Glomerular visceral epithelial cell (primary cell): ENCODE measurements around the gene FEM1B.
A peak's percentile ranks its signal among the peaks of the same experiment; 100 is the strongest.

Source experiments
- DNase-seq: peaks from one replicate; pipeline ENCODE4 v3.0.0-alpha.2; 2016; ENCODE audit errors: extremely low spot score

FEM1B gene

DNA sequence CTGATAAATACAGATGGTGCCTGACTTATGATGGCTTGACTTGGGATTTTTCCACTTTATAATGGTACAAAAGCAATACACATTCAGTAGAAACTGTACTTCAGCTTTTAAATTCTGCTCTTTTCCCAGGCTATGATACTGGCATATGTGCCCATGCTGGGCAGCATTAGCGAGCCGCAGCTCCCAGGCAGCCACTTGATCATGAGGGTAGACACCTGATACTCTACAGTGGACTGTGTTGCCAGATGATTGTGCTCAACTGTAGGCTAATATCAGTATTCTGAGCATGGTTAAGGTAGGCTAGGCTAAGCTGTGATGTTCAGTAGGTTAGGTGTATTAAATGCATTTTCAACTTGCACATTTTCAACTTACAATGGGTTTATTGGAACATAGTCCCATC, 17.7 kb upstream of the FEM1B start:
- no peak for DNase-seq

DNA sequence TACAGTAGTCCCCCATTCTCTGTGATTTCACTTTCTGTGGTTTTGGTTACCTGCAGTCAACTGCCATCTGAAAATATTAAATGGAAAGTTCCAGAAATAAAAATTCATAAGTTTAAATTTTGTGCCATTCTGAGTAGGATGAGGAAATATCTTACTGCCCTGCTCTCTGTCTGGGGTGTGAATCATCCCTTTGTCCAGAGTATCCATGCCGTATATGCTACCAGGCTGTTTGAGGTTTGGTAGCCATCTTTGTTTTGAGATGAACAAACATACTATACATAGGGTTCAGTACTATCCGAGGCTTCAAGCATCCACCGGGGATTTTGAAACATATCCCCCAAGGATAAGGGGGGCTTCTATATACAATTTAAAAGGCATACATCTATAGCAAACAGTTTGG, 16.3 kb upstream of the FEM1B start:
- DNase-seq, result no peak

DNA sequence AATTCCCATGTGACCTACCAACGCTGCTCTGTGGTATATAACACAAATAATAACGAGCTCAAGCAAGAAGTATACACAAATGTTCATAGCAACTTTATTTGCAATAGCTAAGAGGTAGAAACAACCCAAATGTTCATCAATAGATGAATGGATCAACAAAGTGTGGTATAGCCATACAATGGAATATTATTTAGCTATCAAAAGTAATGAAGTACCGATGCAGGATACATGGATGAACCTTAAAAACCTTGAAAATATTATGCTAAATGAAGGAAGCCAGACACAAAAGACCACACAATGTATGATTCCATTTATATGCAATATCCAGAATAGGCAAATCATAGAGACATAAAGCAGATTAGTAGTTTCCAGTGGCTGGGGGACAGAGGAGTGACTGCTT, 15.6 kb upstream of the FEM1B start:
- no peak for DNase-seq

DNA sequence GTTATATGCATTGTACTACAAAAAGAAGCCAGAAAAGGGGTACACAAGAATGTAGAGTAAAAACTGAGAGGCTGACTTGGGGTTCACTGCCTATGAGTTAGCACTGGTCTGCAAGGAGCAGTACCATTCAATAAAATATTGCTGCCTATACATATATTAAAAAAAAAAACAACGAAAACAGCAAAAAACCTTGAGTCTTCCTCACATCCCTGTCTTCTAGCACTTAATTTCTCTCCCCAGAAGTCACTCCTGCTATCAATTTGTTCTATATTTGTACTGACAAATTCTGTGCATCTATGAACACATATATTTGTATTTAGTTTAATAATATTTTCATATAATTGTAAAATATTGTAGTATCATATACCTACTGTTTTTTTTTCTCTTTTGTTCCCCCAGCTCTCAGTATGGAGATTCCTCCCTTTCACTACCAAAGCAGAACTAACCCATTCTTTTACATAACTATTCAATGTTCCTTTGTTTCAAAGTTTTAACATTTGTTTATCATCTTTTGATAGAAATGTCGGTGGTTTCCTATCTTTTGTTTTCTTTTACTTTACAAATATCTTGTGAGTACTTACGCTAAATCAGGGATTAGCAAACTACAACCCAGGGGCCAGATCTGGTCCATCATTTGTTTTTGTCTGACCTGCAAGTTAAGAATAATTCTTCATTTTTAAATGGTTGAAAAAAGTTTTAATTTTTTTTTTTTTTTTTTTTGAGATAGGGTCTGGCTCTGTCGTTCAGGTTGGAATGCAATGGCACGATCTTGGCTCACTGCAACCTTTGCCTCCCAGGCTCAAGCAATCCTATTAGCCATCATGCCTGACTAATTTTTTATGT, 14.8 kb upstream of the FEM1B start:
- no peak for DNase-seq

DNA sequence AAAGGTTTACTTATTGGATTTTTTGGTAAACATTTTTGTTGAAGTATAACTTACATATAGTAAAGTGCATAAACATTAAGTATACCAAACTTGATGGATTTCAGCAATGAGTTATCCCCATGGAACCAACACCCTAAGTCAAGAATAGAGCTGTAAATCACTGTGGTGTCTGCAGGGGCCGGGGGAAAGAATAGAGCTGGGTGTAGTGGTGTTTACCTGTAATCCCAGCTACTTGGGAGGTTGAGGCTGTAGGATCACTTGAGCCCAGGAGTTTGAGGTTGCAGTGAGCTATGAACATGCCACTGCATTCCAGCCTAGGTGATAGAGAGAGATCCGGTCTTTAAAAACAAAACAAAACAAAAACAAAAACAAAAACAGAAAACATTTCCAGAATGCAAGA, 13.3 kb upstream of the FEM1B start:
- no peak for DNase-seq

DNA sequence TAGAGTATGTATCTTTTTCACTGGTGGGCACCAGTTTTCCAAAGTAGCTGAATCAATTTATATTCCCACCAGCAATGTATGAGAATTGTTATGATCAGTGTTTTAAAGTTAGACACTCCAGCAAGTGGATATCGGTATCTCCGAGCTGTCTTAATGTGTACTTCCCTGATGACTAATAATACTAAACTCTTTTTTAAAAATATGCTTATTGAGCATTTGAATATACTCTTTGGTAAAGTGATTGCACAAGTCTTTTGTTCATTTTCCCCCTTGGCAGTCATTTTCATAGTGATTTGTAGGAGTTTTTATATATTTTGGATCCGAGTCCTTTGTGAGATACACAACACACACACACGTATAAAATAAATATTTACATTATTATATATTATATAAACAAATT, 12.5 kb upstream of the FEM1B start:
- no peak for DNase-seq

DNA sequence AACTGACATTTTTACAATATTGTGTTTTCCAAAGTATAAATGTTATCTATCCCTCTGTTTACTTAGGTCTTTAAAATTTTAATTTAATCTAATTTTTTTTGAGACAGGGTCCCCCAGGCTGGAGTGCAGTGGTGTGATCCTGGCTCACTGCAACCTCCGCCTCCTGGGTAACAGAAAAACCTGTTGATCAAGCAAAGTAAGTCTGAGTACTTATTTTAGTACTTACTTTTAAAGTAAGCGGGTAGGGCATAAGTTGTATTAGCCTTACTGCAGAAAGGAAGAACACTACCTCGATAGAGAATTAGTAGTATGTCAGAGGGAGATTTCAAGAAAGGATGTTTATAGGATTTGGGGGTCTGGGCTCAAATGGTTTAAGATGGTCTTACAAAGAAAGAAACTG, 11.9 kb upstream of the FEM1B start:
- DNase-seq, result no peak

DNA sequence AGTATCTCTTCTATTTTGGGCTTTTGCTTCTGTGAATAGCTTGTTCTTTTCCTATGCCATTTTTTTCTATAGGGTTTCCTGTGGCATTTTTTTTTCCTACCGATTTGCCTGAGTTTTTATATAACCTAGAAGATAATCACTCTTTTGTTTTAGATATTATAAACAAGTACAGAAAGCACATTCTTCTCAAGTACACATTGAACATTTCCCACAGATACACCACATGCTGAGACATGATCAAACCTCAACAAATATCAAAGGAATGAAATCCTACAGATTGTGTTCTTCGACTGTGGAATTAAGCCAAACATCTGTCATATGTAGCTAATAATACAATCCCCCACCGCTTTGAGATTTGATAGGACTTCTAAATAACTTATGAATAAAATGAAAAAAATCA, 9.1 kb upstream of the FEM1B start:
- no peak for DNase-seq

DNA sequence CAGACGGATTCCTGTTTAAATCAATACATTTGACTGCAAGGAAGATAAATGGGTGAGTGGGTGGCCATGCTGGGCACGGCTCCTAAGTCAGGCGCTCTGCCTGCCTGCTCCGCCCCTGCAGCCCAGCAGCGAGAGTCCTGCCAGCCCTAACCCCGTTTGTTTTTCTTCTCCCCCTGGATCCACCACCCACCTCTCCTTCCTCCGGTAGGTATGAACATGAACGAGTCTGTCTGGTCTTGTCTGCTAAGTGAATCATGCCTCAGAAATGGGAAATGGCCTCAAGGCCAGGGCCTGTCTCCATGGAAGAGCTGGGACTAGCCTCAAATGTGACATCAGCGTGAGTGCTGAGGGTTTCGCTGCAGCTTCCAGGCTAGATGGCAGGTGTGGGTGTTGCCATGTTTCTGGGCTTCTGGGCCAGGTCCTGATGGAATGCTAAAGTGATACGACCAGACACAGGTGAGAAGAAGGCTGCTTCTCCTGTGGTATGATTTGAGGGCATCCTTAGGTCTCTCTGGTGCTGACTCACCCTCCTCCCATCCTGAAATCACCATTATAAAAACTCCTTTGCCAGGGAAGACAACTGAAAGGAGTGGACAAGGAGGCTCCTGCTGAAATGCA, 5.6 kb upstream of the FEM1B start:
- peak; percentile 85 for DNase-seq

DNA sequence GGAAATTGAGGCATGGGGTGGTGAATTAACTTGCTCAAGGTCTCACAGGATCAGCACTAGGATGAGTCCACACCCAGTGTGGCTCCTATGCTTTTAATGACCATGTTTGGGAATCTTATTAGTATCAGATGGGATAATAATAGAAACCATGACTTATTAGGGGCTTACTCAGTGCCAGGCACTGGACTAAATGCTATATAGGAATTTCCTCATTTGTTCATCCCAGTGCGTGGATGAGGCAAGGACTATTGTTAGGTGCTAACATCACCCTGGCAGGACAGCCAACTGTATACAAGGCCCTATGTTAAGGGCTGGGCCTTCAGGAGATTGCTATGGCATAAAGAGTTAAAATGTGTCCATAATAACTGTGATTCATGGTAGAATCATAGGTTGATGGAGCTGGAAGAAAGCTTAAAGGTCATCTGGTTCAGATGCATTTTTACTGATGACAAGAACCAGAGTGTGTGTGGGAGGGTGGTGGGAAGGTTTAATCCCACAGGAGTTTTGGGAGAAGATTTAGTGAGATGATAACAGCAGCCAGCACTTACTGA, 4.7 kb upstream of the FEM1B start:
- DNase-seq, result no peak

DNA sequence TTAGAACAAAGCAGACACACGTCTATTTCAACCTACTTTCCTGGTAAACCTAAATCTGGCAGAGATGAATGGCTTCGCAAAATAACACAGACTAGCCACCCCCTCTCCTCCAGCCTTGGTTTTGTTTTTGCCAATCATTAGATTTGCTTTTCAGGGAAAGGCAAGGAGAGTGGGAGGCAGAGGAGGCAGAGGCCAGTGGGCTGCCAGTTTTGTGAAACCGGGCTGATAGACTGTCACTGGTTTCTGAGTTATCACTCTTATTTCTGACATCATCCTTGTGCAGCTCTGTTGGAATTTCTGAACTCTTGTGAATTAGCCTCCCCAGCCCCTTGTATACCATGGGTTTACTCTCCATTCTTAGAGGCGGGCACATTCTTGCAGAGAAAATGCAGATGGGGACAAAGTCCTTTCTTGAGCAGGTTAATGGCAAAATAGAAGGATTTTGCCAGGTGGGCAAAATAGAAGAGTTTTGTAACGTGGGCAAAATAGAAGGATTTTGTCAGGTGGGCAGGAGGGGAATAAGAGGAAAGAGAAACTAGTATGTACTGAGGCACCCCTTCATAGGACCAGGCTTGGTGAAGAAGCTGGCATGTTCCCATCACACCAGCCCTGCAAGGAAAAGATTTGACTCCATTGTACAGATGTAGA, 3.2 kb upstream of the FEM1B start:
- DNase-seq, result no peak

DNA sequence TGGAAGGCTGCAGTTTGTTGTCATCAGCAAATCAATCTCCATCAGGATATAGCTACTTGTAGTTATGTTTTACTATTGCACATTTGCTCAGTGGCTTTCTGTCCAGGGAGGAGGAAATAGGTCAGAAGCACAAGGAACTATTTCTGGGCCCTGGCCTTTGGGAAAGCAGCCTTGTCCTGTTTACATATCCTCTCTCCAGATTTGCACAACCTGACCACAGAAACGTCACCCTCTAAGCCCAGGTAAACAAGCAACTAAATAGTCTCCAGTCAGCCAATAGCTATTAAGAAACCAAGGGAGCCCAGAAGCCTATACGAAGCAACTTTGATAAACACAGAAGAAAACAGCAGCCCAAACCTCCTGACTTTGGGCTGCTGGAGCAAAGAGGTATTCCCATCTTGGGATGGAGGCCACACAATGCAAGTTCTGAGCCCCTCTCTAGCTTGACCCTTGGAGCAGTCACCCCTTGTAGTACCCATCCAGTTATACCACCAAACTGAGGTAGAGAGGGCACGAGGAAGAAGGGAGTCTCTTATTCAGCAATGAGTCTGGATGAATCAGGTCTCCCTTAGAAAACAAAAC, 2.3 kb upstream of the FEM1B start:
- DNase-seq, result no peak

DNA sequence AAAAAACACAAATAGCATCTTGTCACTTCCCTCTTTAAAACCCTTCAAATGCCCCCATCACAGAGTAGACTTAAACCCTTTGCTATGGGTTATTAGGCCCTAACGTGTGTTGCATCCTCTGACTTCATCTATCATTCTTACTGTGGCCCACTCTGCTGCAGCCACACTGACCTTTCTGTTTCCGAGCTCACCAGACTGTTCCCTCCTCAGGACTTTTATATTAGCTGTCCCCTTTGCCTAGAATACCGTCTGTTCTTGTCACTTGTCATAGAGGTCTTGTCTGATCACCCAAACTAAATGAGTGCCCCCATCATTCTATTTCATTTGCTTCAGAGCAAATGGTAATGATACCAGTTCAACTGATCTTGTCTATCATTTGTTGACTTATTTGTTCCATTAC, 877 bp upstream of the FEM1B start:
- no peak for DNase-seq

DNA sequence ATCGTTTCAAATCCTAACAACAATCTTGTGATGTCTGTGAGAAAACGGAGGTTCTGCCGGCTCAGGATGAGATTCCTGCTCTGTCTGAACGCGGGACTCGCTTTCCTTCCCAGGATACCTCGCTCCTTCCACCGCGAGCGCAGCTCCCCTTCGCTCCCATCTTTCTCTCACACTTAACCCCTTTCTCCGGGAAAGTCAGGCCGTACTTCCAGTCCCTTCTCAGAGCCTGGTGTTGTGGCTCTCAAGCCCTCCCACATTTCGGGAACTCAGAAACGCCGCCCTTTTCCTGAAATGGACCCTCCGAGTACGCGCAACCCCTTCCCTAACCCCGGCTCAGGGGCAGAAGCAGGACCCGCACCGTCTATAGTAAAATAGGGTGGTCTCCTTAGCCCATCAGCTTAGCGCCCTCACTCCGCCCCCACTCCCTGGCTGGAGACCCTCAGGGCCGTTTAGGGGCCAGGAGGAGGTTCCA, 378 bp upstream of the FEM1B start:
- DNase-seq, result peak; percentile 57

DNA sequence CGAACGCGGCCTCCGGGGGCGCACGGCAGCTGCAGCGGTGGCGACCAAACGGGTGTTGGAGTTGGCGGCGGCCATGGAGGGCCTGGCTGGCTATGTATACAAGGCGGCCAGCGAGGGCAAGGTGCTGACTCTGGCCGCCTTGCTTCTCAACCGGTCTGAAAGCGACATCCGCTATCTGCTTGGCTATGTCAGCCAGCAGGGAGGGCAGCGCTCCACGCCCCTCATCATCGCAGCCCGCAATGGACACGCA, 725 bp downstream of the FEM1B start:
- no peak for DNase-seq

DNA sequence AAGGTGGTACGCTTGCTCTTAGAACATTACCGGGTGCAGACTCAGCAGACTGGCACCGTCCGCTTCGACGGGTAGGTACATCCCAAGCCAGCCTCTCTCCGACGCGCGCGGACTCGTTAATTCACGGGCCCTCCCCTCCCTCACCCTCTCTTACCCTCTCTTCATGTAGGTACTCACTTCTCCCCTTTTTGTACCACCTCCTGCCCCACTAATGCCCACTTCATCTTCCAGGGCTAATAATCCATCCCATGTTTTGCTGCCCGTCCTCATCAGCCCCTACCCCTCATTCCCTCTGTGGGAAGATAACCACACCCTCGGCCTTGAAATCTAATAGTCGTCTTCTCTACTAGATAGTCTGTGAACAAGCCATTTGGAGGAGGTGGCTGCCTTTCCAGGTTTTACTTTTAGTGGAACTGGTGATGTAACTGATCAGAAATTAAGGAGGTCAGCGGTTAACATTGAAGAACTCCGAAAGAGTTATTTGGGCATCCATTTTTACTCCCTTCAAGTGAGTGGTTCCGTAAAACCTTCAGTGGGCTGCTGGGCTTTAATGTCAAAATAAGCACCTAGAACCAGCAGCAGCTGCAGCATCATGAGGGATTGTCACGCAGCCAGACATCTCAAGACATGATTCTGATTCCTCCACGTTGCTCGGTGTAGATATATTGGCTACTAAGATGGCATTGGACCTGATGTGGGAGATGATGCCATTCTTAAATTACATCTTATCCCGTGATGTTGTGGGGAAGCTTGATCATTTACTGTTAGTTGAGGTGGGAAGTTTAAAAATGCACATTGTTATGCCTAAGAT, 1.3 kb downstream of the FEM1B start:
- DNase-seq, result peak; percentile 52

DNA sequence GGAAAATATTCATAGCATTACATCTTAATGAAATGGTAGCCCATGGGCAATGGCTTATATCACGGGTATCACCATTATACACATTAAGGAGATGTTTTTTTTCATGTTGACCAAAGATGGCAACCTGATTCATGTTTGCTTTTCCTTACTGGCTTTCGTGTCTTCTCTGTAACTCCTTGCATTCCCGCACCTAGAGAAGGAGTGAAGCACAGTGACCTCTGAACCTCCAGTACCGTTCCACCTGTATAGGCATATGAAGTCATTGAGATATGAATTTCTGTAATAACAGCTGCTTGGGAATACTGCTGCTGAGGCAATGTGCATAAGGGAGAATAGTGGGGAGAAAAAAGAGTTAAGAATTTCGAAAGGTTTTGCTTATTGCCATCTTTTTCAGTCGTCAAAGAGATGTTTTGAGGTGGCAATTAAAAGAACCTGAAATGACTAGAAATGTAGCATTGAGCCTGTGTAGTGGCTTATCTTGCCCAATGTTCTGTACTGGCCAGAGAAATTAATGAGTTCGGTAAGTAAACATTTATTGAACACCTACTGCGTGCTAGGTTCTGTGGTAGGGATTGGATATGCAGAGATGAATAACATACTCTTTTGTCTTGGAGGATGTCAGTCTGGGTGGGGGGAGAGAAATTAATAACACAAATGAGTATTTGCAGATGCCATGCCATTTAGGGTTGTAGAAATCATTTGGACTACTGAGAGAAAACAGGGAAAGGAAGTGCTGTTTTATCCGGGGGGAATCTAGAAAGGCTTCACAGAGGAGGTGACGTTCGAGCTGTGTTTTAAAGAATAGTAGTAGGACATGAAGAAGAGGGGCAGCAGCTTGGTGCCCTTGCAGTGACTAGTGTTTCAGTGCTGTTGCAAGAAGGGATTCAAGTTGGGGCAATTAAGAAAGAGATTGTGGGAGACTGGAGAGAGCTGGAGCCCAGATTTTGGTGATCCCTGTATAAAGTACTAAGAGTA, 2.5 kb downstream of the FEM1B start:
- DNase-seq, result no peak

DNA sequence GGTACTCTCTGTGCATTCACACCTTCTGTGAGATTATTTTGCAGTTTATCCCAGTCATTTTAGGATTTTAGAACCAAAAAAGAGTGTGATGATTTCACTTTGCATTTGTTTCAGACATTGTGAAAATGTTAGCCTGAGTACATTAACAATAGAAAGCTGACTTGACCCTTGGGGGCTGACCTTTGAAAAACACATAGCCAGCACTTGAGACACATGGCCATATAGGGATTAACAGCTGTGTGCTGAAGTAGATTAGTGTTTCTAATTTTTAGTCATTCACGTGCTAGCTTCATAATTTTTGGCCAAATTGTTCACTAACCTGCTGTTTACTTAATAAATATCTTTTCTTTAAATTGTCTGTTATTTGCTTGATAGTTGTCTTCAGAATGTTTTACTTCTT, 3.5 kb downstream of the FEM1B start:
- no peak for DNase-seq

DNA sequence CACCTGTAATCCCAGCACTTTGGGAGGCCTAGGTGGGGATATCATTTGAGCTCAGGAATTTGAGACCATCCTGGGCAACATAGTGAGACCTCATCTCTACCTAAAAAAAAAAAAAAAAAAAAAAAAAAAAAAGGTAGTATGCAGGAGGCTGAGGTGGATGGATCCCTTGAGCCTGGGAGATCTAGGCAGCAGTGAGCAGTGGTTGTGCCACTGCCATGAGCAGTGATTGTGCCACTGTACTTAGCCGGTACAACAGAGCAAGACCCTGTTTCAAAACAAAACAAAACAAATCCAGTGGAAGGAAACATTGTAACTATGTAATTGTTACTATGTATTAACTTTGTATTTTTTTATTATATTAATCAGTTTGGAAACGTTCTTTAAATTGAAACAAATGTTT, 5.9 kb downstream of the FEM1B start:
- DNase-seq, result no peak

DNA sequence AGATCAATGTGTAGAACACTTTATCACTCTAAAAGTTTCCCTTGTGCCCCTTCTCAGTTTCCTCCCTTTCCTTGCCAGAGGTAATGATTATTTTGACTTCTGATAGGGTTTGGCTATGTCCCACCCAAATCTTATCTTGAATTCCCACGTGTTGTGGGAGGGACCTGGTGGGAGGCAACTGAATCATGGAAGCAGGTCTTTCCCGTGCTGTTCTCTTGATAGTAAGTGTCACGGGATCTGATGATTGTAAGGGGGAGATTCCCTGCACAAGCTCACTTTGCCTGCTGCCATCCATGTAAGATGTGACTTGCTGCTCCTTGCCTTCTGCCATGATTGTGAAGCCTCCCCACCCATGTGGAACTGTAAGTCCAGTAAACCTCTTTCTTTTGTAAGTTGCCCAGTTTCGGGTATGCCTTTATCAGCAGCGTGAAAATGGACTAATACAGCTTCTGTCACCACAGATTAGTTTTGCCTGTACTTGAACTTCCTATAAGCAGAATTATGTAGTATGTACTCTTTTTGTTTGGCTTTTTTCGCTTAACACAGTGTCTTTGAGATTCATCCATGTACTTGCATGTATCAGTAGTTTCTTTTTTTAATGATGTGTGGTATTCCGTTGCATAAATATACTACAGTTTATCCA, 7.2 kb downstream of the FEM1B start:
- DNase-seq, result no peak
